ENCODE measurements around the gene TCN2. TPM values are rescaled to one million over a fixed set of nuclear protein-coding genes. Genes with fewer than 3 reads are reported as not detected.

Gene TCN2
- total RNA-seq, 1 experiment from 2014 or later, result 11.0 TPM

DNA sequence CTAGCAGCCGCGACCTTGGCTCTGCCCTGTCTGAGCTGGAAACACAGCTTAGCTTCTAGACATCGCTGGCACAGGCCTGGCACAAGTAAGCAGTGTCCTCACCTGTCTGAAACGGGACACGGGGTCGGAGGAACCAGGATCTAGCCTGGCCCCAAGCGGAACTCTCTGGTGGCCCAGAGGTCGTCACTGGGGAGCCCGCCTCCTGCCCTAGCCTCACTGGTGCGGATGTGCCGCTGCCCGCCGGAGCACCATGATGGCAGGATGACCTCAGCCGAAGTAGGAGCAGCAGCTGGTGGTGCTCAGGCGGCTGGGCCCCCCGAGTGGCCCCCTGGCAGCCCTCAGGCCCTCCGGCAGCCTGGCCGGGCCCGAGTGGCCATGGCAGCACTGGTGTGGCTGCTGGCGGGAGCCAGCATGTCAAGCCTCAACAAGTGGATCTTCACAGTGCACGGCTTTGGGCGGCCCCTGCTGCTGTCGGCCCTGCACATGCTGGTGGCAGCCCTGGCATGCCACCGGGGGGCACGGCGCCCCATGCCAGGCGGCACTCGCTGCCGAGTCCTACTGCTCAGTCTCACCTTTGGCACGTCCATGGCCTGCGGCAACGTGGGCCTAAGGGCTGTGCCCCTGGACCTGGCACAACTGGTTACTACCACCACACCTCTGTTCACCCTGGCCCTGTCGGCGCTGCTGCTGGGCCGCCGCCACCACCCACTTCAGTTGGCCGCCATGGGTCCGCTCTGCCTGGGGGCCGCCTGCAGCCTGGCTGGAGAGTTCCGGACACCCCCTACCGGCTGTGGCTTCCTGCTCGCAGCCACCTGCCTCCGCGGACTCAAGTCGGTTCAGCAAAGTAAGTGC lies 29.5 kb downstream of the TCN2 start:
- Mint-ChIP-seq H3K4me3 (ENCODE audit: low read depth, unreplicated experiment) (peak overlapping the region; percentile 75), H3K36me3 (ENCODE audit: insufficient read depth, unreplicated experiment) (peaks cover 24% of the 10 kb centered on the region), H3K4me1 (ENCODE audit: low read depth, unreplicated experiment) (peaks cover 8% of the 10 kb centered on the region), H3K27ac (ENCODE audit: unreplicated experiment) (peak overlapping the region; percentile 44), H3K9me3 (ENCODE audit: low read depth, unreplicated experiment) (peaks cover 3% of the 10 kb centered on the region), H3K27me3 (ENCODE audit: unreplicated experiment) (no peaks in the 10 kb centered on the region)
- BruUV-seq (replicated peaks), result no TSS peak
- TF ChIP-seq, protein P1, sequence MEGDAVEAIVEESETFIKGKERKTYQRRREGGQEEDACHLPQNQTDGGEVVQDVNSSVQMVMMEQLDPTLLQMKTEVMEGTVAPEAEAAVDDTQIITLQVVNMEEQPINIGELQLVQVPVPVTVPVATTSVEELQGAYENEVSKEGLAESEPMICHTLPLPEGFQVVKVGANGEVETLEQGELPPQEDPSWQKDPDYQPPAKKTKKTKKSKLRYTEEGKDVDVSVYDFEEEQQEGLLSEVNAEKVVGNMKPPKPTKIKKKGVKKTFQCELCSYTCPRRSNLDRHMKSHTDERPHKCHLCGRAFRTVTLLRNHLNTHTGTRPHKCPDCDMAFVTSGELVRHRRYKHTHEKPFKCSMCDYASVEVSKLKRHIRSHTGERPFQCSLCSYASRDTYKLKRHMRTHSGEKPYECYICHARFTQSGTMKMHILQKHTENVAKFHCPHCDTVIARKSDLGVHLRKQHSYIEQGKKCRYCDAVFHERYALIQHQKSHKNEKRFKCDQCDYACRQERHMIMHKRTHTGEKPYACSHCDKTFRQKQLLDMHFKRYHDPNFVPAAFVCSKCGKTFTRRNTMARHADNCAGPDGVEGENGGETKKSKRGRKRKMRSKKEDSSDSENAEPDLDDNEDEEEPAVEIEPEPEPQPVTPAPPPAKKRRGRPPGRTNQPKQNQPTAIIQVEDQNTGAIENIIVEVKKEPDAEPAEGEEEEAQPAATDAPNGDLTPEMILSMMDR (IDR thresholded peaks at IDR 0.05; ENCODE audit: unreplicated experiment), result peak; percentile 32
- CTCF ChIA-PET, result interaction anchor here (0.6 to 4.0 kb wide), 4 partner anchors 9 to 1076 kb away, joined by 3 to 83 read pairs (median 4); no protein-coding TSS in a partner anchor
- intact Hi-C loops (cut with micrococcal nuclease; ENCODE audit: unreplicated experiment), result no loop called here
- DNase-seq, result peak; percentile 21

DNA sequence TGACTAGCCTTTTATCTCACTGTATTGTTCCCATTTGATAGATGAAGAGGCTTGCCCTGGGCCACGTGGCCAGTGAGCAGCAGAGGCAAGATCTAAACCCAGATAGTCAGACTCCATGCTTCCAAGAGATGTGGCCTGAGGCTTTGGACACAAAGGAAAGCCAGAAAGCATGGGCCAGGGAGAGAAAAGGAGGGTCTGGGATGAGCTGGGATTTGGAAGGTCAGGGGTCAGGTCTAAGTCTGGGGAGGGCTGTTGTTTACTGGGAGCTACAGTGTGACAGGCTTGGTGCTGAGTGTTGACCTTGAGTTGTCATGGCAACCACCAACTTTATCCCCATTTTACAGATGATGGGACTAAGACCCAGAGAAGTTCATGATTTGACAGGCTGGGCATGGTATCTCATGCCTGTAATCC lies 30.7 kb downstream of the TCN2 start:
- no TSS peak for BruUV-seq (replicated peaks)
- DNase-seq, result no peak
- Mint-ChIP-seq H3K4me1 (ENCODE audit: low read depth, unreplicated experiment) (peaks cover 8% of the 10 kb centered on the region), H3K27ac (ENCODE audit: unreplicated experiment) (no peak overlapping the region), H3K27me3 (ENCODE audit: unreplicated experiment) (no peaks in the 10 kb centered on the region), H3K36me3 (ENCODE audit: insufficient read depth, unreplicated experiment) (peaks cover 24% of the 10 kb centered on the region), H3K4me3 (ENCODE audit: low read depth, unreplicated experiment) (no peak overlapping the region), H3K9me3 (ENCODE audit: low read depth, unreplicated experiment) (peaks cover 3% of the 10 kb centered on the region)
- intact Hi-C loops (cut with micrococcal nuclease; ENCODE audit: unreplicated experiment), result no loop called here
- CTCF ChIA-PET, result no interaction called here
- TF ChIP-seq, protein P1 (IDR thresholded peaks at IDR 0.05; ENCODE audit: unreplicated experiment), result no peak

DNA sequence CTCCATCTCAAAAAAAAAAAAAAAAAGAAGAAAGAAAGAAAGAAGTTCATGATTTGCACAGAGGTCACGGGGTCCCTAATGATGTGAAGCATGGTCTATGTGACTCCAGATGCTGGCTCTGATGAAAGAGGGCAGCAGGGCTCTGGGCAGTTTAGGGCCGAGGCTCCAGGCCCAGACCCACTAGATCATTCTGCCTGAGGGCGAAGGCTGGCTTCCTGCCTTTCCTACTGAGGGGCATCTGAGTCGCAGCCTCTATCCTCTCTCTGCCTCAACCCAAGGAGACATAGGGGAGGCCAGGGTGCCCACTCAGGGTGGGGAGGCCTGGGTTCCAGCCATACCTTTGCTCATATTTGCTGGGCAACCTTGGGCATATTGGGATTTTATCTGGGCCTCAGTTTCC lies 33.4 kb downstream of the TCN2 start:
- BruUV-seq (replicated peaks), result no TSS peak
- no peak overlapping the region for H3K4me3 Mint-ChIP-seq (ENCODE audit: low read depth, unreplicated experiment)
- H3K9me3 Mint-ChIP-seq (ENCODE audit: low read depth, unreplicated experiment), result peaks cover 3% of the 10 kb centered on the region
- H3K36me3 Mint-ChIP-seq (ENCODE audit: insufficient read depth, unreplicated experiment), result peaks cover 12% of the 10 kb centered on the region
- intact Hi-C loops (cut with micrococcal nuclease; ENCODE audit: unreplicated experiment), result no loop called here
- CTCF ChIA-PET, result interaction anchor here (0.6 kb wide), 1 partner anchor 33 kb away, joined by 4 read pairs; the partner anchor contains the start of gene TCN2
- peaks cover 8% of the 10 kb centered on the region for H3K4me1 Mint-ChIP-seq (ENCODE audit: low read depth, unreplicated experiment)
- DNase-seq, result no peak
- no peaks in the 10 kb centered on the region for H3K27me3 Mint-ChIP-seq (ENCODE audit: unreplicated experiment)
- TF ChIP-seq, protein P1 (IDR thresholded peaks at IDR 0.05; ENCODE audit: unreplicated experiment), result no peak
- H3K27ac Mint-ChIP-seq (ENCODE audit: unreplicated experiment), result no peak overlapping the region

DNA sequence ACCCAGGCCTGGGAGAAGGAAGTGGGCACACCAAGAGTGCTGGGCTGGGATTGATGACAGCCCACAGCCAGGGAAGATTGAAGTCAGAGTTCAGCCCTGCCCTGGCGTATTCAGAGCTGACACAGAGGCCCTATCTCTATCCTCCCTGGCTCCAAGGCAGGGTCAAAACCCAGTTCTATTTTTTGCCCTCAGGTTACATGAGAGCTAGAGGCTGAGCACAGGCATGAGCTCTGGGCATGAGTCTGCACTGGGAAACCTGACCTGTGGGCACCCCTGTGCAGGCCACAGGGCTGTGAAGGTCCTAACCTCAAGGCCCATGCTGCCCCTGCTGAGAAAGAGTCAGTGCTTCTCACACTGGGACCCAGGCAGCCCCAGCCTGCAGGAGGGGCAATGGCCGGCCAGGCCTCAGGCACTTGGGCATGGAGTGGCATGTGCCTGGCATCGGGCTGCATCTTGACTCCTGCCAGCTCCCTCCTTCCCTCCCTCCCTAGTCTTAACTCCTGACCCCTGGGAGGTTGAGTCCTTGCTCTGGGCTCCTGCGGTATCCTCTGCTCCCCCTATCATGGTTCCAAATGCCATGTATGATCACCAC lies 34.0 kb downstream of the TCN2 start:
- no peak overlapping the region for H3K27ac Mint-ChIP-seq (ENCODE audit: unreplicated experiment)
- no peak for DNase-seq
- CTCF ChIA-PET, result interaction anchor here (0.8 kb wide), 1 partner anchor 31 kb away, joined by 3 read pairs; no protein-coding TSS in a partner anchor
- H3K36me3 Mint-ChIP-seq (ENCODE audit: insufficient read depth, unreplicated experiment), result peaks cover 6% of the 10 kb centered on the region
- intact Hi-C loops (cut with micrococcal nuclease; ENCODE audit: unreplicated experiment), result no loop called here
- TF ChIP-seq, protein P1 (IDR thresholded peaks at IDR 0.05; ENCODE audit: unreplicated experiment), result no peak
- H3K4me3 Mint-ChIP-seq (ENCODE audit: low read depth, unreplicated experiment), result no peak overlapping the region
- peaks cover 4% of the 10 kb centered on the region for H3K4me1 Mint-ChIP-seq (ENCODE audit: low read depth, unreplicated experiment)
- no peaks in the 10 kb centered on the region for H3K27me3 Mint-ChIP-seq (ENCODE audit: unreplicated experiment)
- H3K9me3 Mint-ChIP-seq (ENCODE audit: low read depth, unreplicated experiment), result peaks cover 3% of the 10 kb centered on the region
- BruUV-seq (replicated peaks), result no TSS peak
